ENCODE measurements around the gene TBL1X.

Gene TBL1X

GRCh38 chrX:9707306-9708033 is 242.6 kb downstream of the TBL1X start:
- no peaks in the 10 kb centered on the region for H3K4me1 ChIP-seq (ENCODE audit: control insufficient read depth, insufficient read depth, low read length)
- H3K36me3 ChIP-seq (ENCODE audit: control insufficient read depth, insufficient read depth, low read length): peaks cover 6% of the 10 kb centered on the region
- no peaks in the 10 kb centered on the region for H3K27me3 ChIP-seq (ENCODE audit: control insufficient read depth, insufficient read depth, low read length)
- no peak overlapping the region for H3K4me3 ChIP-seq (ENCODE audit: low read depth, low read length)
- no peaks in the 10 kb centered on the region for H3K9me3 ChIP-seq (ENCODE audit: control insufficient read depth, insufficient read depth, low read length)
- H3K9ac ChIP-seq (ENCODE audit: low read depth, low read length): no peak overlapping the region

- Histone ChIP-seq H3K27me3 (ENCODE audit: control insufficient read depth, insufficient read depth, low read length) (no peaks in the 10 kb centered on the region), H3K4me1 (ENCODE audit: control insufficient read depth, insufficient read depth, low read length) (no peaks in the 10 kb centered on the region), H3K36me3 (ENCODE audit: control insufficient read depth, insufficient read depth, low read length) (peaks cover 8% of the 10 kb centered on the region), H3K9ac (ENCODE audit: low read depth, low read length) (no peak overlapping the region), H3K9me3 (ENCODE audit: control insufficient read depth, insufficient read depth, low read length) (no peaks in the 10 kb centered on the region), H3K4me3 (ENCODE audit: low read depth, low read length) (no peak overlapping the region)
These were observed 243.2 kb downstream of the TBL1X start for GRCh38 chrX:9708086-9708485.

GRCh38 chrX:9708923-9709553 is 244.2 kb downstream of the TBL1X start:
- Histone ChIP-seq H3K4me1 (ENCODE audit: control insufficient read depth, insufficient read depth, low read length) (no peaks in the 10 kb centered on the region), H3K27me3 (ENCODE audit: control insufficient read depth, insufficient read depth, low read length) (no peaks in the 10 kb centered on the region), H3K36me3 (ENCODE audit: control insufficient read depth, insufficient read depth, low read length) (peaks cover 8% of the 10 kb centered on the region), H3K9me3 (ENCODE audit: control insufficient read depth, insufficient read depth, low read length) (no peaks in the 10 kb centered on the region), H3K4me3 (ENCODE audit: low read depth, low read length) (no peak overlapping the region), H3K9ac (ENCODE audit: low read depth, low read length) (no peak overlapping the region)

GRCh38 chrX:9710332-9710731 is 245.5 kb downstream of the TBL1X start:
- Histone ChIP-seq H3K9ac (ENCODE audit: low read depth, low read length) (no peak overlapping the region), H3K4me3 (ENCODE audit: low read depth, low read length) (no peak overlapping the region), H3K9me3 (ENCODE audit: control insufficient read depth, insufficient read depth, low read length) (peaks cover 3% of the 10 kb centered on the region), H3K36me3 (ENCODE audit: control insufficient read depth, insufficient read depth, low read length) (peaks cover 13% of the 10 kb centered on the region), H3K27me3 (ENCODE audit: control insufficient read depth, insufficient read depth, low read length) (no peaks in the 10 kb centered on the region), H3K4me1 (ENCODE audit: control insufficient read depth, insufficient read depth, low read length) (no peaks in the 10 kb centered on the region)

- Histone ChIP-seq H3K27me3 (ENCODE audit: control insufficient read depth, insufficient read depth, low read length) (no peaks in the 10 kb centered on the region), H3K4me1 (ENCODE audit: control insufficient read depth, insufficient read depth, low read length) (no peaks in the 10 kb centered on the region), H3K4me3 (ENCODE audit: low read depth, low read length) (no peak overlapping the region), H3K36me3 (ENCODE audit: control insufficient read depth, insufficient read depth, low read length) (peaks cover 24% of the 10 kb centered on the region), H3K9ac (ENCODE audit: low read depth, low read length) (no peak overlapping the region), H3K9me3 (ENCODE audit: control insufficient read depth, insufficient read depth, low read length) (peaks cover 16% of the 10 kb centered on the region)
These were observed 252.5 kb downstream of the TBL1X start for GRCh38 chrX:9717376-9717775.

- no peak overlapping the region for H3K4me3 ChIP-seq (ENCODE audit: low read depth, low read length)
- no peak overlapping the region for H3K9ac ChIP-seq (ENCODE audit: low read depth, low read length)
- no peaks in the 10 kb centered on the region for H3K27me3 ChIP-seq (ENCODE audit: control insufficient read depth, insufficient read depth, low read length)
- H3K36me3 ChIP-seq (ENCODE audit: control insufficient read depth, insufficient read depth, low read length): peaks cover 9% of the 10 kb centered on the region
- H3K4me1 ChIP-seq (ENCODE audit: control insufficient read depth, insufficient read depth, low read length): no peaks in the 10 kb centered on the region
- peaks cover 33% of the 10 kb centered on the region for H3K9me3 ChIP-seq (ENCODE audit: control insufficient read depth, insufficient read depth, low read length)
These were observed 259.9 kb downstream of the TBL1X start for GRCh38 chrX:9724711-9725110.

- H3K9me3 ChIP-seq (ENCODE audit: control insufficient read depth, insufficient read depth, low read length): peaks cover 22% of the 10 kb centered on the region
- no peak overlapping the region for H3K4me3 ChIP-seq (ENCODE audit: low read depth, low read length)
- no peaks in the 10 kb centered on the region for H3K27me3 ChIP-seq (ENCODE audit: control insufficient read depth, insufficient read depth, low read length)
- peaks cover 9% of the 10 kb centered on the region for H3K36me3 ChIP-seq (ENCODE audit: control insufficient read depth, insufficient read depth, low read length)
- H3K9ac ChIP-seq (ENCODE audit: low read depth, low read length): no peak overlapping the region
- H3K4me1 ChIP-seq (ENCODE audit: control insufficient read depth, insufficient read depth, low read length): no peaks in the 10 kb centered on the region
These were observed 263.4 kb downstream of the TBL1X start for GRCh38 chrX:9728261-9728660.

GRCh38 chrX:9729171-9729885 is 264.5 kb downstream of the TBL1X start:
- Histone ChIP-seq H3K27me3 (ENCODE audit: control insufficient read depth, insufficient read depth, low read length) (no peaks in the 10 kb centered on the region), H3K36me3 (ENCODE audit: control insufficient read depth, insufficient read depth, low read length) (peaks cover 9% of the 10 kb centered on the region), H3K9me3 (ENCODE audit: control insufficient read depth, insufficient read depth, low read length) (peaks cover 15% of the 10 kb centered on the region), H3K9ac (ENCODE audit: low read depth, low read length) (no peak overlapping the region), H3K4me1 (ENCODE audit: control insufficient read depth, insufficient read depth, low read length) (no peaks in the 10 kb centered on the region), H3K4me3 (ENCODE audit: low read depth, low read length) (no peak overlapping the region)

DNA sequence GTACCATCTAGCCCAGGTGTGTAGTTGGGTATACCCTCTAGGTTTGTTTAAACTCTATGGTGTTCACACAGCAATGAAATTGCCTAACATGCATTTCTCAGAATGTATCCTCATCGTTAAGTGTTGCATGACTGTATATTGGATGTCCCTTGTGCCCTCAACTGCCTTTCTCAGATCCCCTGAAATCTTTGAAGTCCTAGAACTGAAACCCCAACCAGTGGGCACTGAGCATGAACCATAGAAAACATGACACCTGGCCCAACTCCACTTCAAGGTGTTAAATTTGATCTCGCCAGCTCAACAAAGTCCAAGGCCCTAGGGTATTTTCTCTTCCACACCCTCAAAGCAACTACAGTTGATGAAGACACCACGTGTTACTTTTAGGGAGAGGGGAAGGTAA is 265.2 kb downstream of the TBL1X start:
- peaks cover 9% of the 10 kb centered on the region for H3K36me3 ChIP-seq (ENCODE audit: control insufficient read depth, insufficient read depth, low read length)

GRCh38 chrX:9730752-9731151 is 265.9 kb downstream of the TBL1X start:
- Histone ChIP-seq H3K9ac (ENCODE audit: low read depth, low read length) (no peak overlapping the region), H3K9me3 (ENCODE audit: control insufficient read depth, insufficient read depth, low read length) (peaks cover 11% of the 10 kb centered on the region), H3K4me1 (ENCODE audit: control insufficient read depth, insufficient read depth, low read length) (no peaks in the 10 kb centered on the region), H3K4me3 (ENCODE audit: low read depth, low read length) (no peak overlapping the region), H3K27me3 (ENCODE audit: control insufficient read depth, insufficient read depth, low read length) (no peaks in the 10 kb centered on the region), H3K36me3 (ENCODE audit: control insufficient read depth, insufficient read depth, low read length) (peaks cover 6% of the 10 kb centered on the region)

More for the DNA sequence above, 265.2 kb downstream of the TBL1X start:
- Histone ChIP-seq H3K4me3 (ENCODE audit: low read depth, low read length) (no peak overlapping the region), H3K4me1 (ENCODE audit: control insufficient read depth, insufficient read depth, low read length) (no peaks in the 10 kb centered on the region), H3K9ac (ENCODE audit: low read depth, low read length) (no peak overlapping the region), H3K9me3 (ENCODE audit: control insufficient read depth, insufficient read depth, low read length) (peaks cover 12% of the 10 kb centered on the region), H3K27me3 (ENCODE audit: control insufficient read depth, insufficient read depth, low read length) (no peaks in the 10 kb centered on the region)

DNA sequence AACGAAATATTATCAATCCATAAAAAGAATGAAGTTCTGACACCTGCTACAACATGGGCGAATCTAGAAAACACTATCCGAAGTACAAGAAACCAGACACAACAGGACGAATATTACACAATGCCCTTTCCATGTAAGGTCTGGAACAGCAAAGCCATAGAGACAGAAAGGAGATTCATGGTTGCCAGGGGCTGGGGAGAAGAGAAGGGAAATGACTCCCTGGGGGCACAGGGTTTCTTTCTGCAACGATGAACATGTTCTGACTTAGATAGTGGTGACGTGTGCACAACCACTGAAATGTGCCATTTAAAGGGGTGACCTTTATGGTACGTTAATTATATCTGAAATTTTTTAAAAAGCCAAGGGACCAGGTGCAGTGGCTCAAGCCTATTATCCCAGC is 272.5 kb downstream of the TBL1X start:
- Histone ChIP-seq H3K9ac (ENCODE audit: low read depth, low read length) (no peak overlapping the region), H3K4me3 (ENCODE audit: low read depth, low read length) (no peak overlapping the region), H3K4me1 (ENCODE audit: control insufficient read depth, insufficient read depth, low read length) (no peaks in the 10 kb centered on the region), H3K36me3 (ENCODE audit: control insufficient read depth, insufficient read depth, low read length) (peaks cover 2% of the 10 kb centered on the region), H3K27me3 (ENCODE audit: control insufficient read depth, insufficient read depth, low read length) (no peaks in the 10 kb centered on the region), H3K9me3 (ENCODE audit: control insufficient read depth, insufficient read depth, low read length) (peaks cover 3% of the 10 kb centered on the region)

GRCh38 chrX:9738151-9738550 is 273.3 kb downstream of the TBL1X start:
- H3K27me3 ChIP-seq (ENCODE audit: control insufficient read depth, insufficient read depth, low read length): no peaks in the 10 kb centered on the region
- H3K36me3 ChIP-seq (ENCODE audit: control insufficient read depth, insufficient read depth, low read length): peaks cover 2% of the 10 kb centered on the region
- H3K9me3 ChIP-seq (ENCODE audit: control insufficient read depth, insufficient read depth, low read length): peaks cover 3% of the 10 kb centered on the region
- no peaks in the 10 kb centered on the region for H3K4me1 ChIP-seq (ENCODE audit: control insufficient read depth, insufficient read depth, low read length)
- no peak overlapping the region for H3K4me3 ChIP-seq (ENCODE audit: low read depth, low read length)
- no peak overlapping the region for H3K9ac ChIP-seq (ENCODE audit: low read depth, low read length)
